ENCODE measurements around the gene SYNDIG1.

Gene SYNDIG1

GRCh38 chr20:24448170-24448569 is 21.3 kb upstream of the SYNDIG1 start:
- no peak for DNase-seq

- DNase-seq, result no peak
These were observed 20.3 kb upstream of the SYNDIG1 start for GRCh38 chr20:24449026-24449720.

GRCh38 chr20:24450177-24450576 is 19.3 kb upstream of the SYNDIG1 start:
- no peak for DNase-seq

GRCh38 chr20:24450624-24451376 is 18.6 kb upstream of the SYNDIG1 start:
- no peak for DNase-seq

- no peak for DNase-seq
These were observed 18.0 kb upstream of the SYNDIG1 start for GRCh38 chr20:24451428-24451827.

- DNase-seq, result no peak
These were observed 17.4 kb upstream of the SYNDIG1 start for GRCh38 chr20:24452016-24452415.

GRCh38 chr20:24452498-24453127 is 16.8 kb upstream of the SYNDIG1 start:
- DNase-seq, result no peak

GRCh38 chr20:24453869-24454268 is 15.6 kb upstream of the SYNDIG1 start:
- DNase-seq, result no peak

GRCh38 chr20:24455081-24455480 is 14.3 kb upstream of the SYNDIG1 start:
- no peak for DNase-seq

- no peak for DNase-seq
These were observed 13.0 kb upstream of the SYNDIG1 start for GRCh38 chr20:24456398-24456781.

- no peak for DNase-seq
These were observed 11.0 kb upstream of the SYNDIG1 start for GRCh38 chr20:24458436-24458835.

- no peak for DNase-seq
These were observed 9.7 kb upstream of the SYNDIG1 start for GRCh38 chr20:24459733-24460132.

- no peak for DNase-seq
These were observed 8.7 kb upstream of the SYNDIG1 start for GRCh38 chr20:24460712-24461111.

- no peak for DNase-seq
These were observed 7.6 kb upstream of the SYNDIG1 start for GRCh38 chr20:24461848-24462247.

GRCh38 chr20:24462460-24463010 is 6.9 kb upstream of the SYNDIG1 start:
- no peak for DNase-seq

GRCh38 chr20:24465159-24465558 is 4.3 kb upstream of the SYNDIG1 start:
- no peak for DNase-seq

- no peak for DNase-seq
These were observed 3.7 kb upstream of the SYNDIG1 start for GRCh38 chr20:24465730-24466129.

GRCh38 chr20:24468401-24469115 is 871 bp upstream of the SYNDIG1 start:
- DNase-seq, result no peak

GRCh38 chr20:24469894-24470745 is 691 bp downstream of the SYNDIG1 start:
- no peak for DNase-seq

GRCh38 chr20:24470746-24471582 is 1.5 kb downstream of the SYNDIG1 start:
- DNase-seq, result no peak

- no peak for DNase-seq
These were observed 3.0 kb downstream of the SYNDIG1 start for GRCh38 chr20:24472426-24472825.

Measured in CD4-positive, alpha-beta T cell treated with Interferon alpha-2 for 1 hour (primary cell).